Endothelial cell of umbilical vein (primary cell): Measurements from ENCODE around the gene AGGF1. TPM values are rescaled to one million over a fixed set of nuclear protein-coding genes. Genes with fewer than 3 reads are reported as not detected.

Experiments
- BruUV-seq: library from RNA; stranded (reverse); fragments of 400-500 nt; replicated peaks from 2 replicates; lab custom pipeline; 2021; lab: Mats Ljungman, UMichigan
- CTCF ChIA-PET: fragments of 300-600, 350-600 bp; sonication (Branson Sonifier 250); formaldehyde crosslinking; loops from one replicate; lab custom pipeline; 2021; ENCODE audit warnings: antibody characterized with exemption, inconsistent platforms; lab: Charles Lee
- POLR2A ChIA-PET: fragments of 300-600, 350-600 bp; sonication (Branson Sonifier 250); formaldehyde crosslinking; loops from one replicate; lab custom pipeline; 2021; ENCODE audit warnings: antibody characterized with exemption, inconsistent platforms; lab: Charles Lee
- DNase-seq: peaks from one replicate; pipeline ENCODE4 v3.0.0-alpha.2; 2011; ENCODE audit warnings: low read depth, low spot score
- FAIRE-seq: peaks from 2 replicates; lab custom pipeline; 2011; peaks lifted over from hg19 to GRCh38; lab: Jason Lieb, UNC
- H2AFZ ChIP-seq: 2 replicates; pipeline ENCODE4 v1.6.0; 2012; ENCODE audit warnings: low read depth, low read length, control low read depth, inconsistent platforms
- H3K27ac ChIP-seq: 2 replicates; pipeline ENCODE4 v1.5.1; 2011; ENCODE audit warnings: low read depth, mild to moderate bottlenecking, control low read depth, low read length, moderate library complexity; ENCODE audit not compliant: insufficient read depth
- H3K27me3 ChIP-seq, 2 experiments: 2 replicates each; pipeline versions ENCODE4 v1.6.0 to v1.6.1; 2011; ENCODE audit warnings: low read length in 2 of 2, mixed read lengths in 1 of 2; ENCODE audit not compliant: control insufficient read depth in 2 of 2, insufficient read depth in 2 of 2
- H3K36me3 ChIP-seq, 2 experiments: 2 replicates in 1 of 2; 3 replicates in 1 of 2; pipeline ENCODE4 v1.5.1; 2011; ENCODE audit warnings: low read length in 2 of 2, mild to moderate bottlenecking in 1 of 2, moderate library complexity in 1 of 2; ENCODE audit not compliant: control insufficient read depth in 2 of 2, insufficient read depth in 2 of 2; ENCODE audit errors: extremely low read depth in 1 of 2
- H3K4me1 ChIP-seq: 3 replicates; pipeline ENCODE4 v1.5.1; 2011; ENCODE audit warnings: mild to moderate bottlenecking, low read length; ENCODE audit not compliant: control insufficient read depth, insufficient read depth; ENCODE audit errors: extremely low read depth
- H3K4me2 ChIP-seq: 2 replicates; pipeline ENCODE4 v1.6.1; 2011; ENCODE audit warnings: low read length, control low read depth, mixed read lengths; ENCODE audit not compliant: insufficient read depth
- H3K4me3 ChIP-seq, 3 experiments: fragments of 200-600 bp in 1 of 3; sonication (generic), shearing (Covaris generic) in 1 of 3; replicated peaks in 1 of 3; 2 replicates each; pipeline ENCODE4 v1.5.1; 2011 to 2016; ENCODE audit warnings: control low read depth in 3 of 3, low read length in 3 of 3, mild to moderate bottlenecking in 2 of 3, inconsistent platforms in 1 of 3, low read depth in 1 of 3, moderate library complexity in 1 of 3; ENCODE audit not compliant: insufficient read depth in 1 of 3
- H3K79me2 ChIP-seq: 2 replicates; pipeline ENCODE4 v1.6.0; 2012; ENCODE audit warnings: low read length, inconsistent platforms; ENCODE audit not compliant: control insufficient read depth, insufficient read depth
- H3K9ac ChIP-seq: replicated peaks from 2 replicates; pipeline ENCODE3; 2011; ENCODE audit warnings: low read length, control low read depth; ENCODE audit not compliant: insufficient read depth; ENCODE audit errors: extremely low read depth
- H3K9me1 ChIP-seq: replicated peaks from 3 replicates; pipeline ENCODE4 v1.6.0; 2011; ENCODE audit warnings: mild to moderate bottlenecking, low read length; ENCODE audit not compliant: control insufficient read depth, insufficient read depth; ENCODE audit errors: extremely low read depth
- H3K9me3 ChIP-seq: replicated peaks from 2 replicates; pipeline ENCODE4 v1.5.1; 2012; ENCODE audit warnings: low read length, inconsistent platforms; ENCODE audit not compliant: control insufficient read depth, insufficient read depth
- H4K20me1 ChIP-seq: replicated peaks from 2 replicates; pipeline ENCODE3; 2011; ENCODE audit warnings: mild to moderate bottlenecking, low read length; ENCODE audit not compliant: control insufficient read depth, insufficient read depth; ENCODE audit errors: extremely low read depth
- CTCF ChIP-seq, 2 donors: IDR thresholded peaks; 1 replicate in 1 of 2; 2 replicates in 1 of 2; pipeline ENCODE4 v1.5.1; 2011; ENCODE audit warnings: low read length in 2 of 2, mild to moderate bottlenecking in 2 of 2, moderate library complexity in 2 of 2, control low read depth in 1 of 2, inconsistent platforms in 1 of 2, low read depth in 1 of 2; ENCODE audit not compliant: insufficient read depth in 1 of 2; ENCODE audit errors: extremely low read depth in 1 of 2
- EZH2 ChIP-seq: IDR thresholded peaks from 2 replicates; pipeline ENCODE4 v1.6.1; 2012; ENCODE audit warnings: borderline replicate concordance, low read depth, mild to moderate bottlenecking, moderate library complexity, low read length, inconsistent platforms; ENCODE audit not compliant: severe bottlenecking
- FOS ChIP-seq: IDR thresholded peaks from 2 replicates; pipeline ENCODE4 v1.6.1; 2011; ENCODE audit warnings: mild to moderate bottlenecking, low read length, moderate library complexity, borderline replicate concordance; ENCODE audit not compliant: insufficient read depth
- GATA2 ChIP-seq: IDR thresholded peaks from 2 replicates; pipeline ENCODE4 v1.7.0; 2011; ENCODE audit warnings: low read depth, mild to moderate bottlenecking, moderate library complexity, mixed read lengths, low read length; ENCODE audit not compliant: insufficient read length, insufficient read depth
- JUN ChIP-seq: IDR thresholded peaks from 2 replicates; pipeline ENCODE4 v1.6.1; 2011; ENCODE audit warnings: borderline replicate concordance, low read depth; ENCODE audit not compliant: insufficient read length, insufficient read depth
- MAX ChIP-seq: IDR thresholded peaks from 2 replicates; pipeline ENCODE4 v1.6.1; 2011; ENCODE audit not compliant: insufficient read depth, insufficient read length
- MYC ChIP-seq: IDR thresholded peaks from one replicate; pipeline ENCODE4 v1.6.1; 2011; ENCODE audit warnings: mild to moderate bottlenecking, low read depth, low read length
- POLR2A ChIP-seq: IDR thresholded peaks from 2 replicates; pipeline ENCODE4 v1.6.1; 2012; ENCODE audit warnings: low read depth, mild to moderate bottlenecking, control low read depth, low read length
- POLR2AphosphoS5 ChIP-seq: IDR thresholded peaks from 2 replicates; pipeline ENCODE4 v1.6.1; 2012; ENCODE audit warnings: low read depth, mild to moderate bottlenecking, control low read depth, low read length, moderate library complexity; ENCODE audit not compliant: insufficient read depth
- dilution Hi-C: fragments of 300-500 bp; cut with MboI; formaldehyde crosslinking; loops from one replicate; pipeline ENCODE4 v1.15.0; 2019; ENCODE audit warnings: low sequenced_read_pairs; ENCODE audit not compliant: extremely low pct_ligation_motif_present
- intact Hi-C: fragments of 100-400 bp; cut with micrococcal nuclease; formaldehyde crosslinking; loops from one replicate; pipeline ENCODE4 v1.10.0; 2022
- polyA plus RNA-seq, 4 experiments: library from polyadenylated mRNA; depleted of rRNA in 3 of 4; stranded (reverse) in 3 of 4; unstranded in 1 of 4; fragments of >200 nt; gene quantifications; 2 replicates each; pipeline versions ENCODE4 v1.2.1 to v1.2.3, GENCODE V29; 2011 to 2012; ENCODE audit warnings: missing spikeins in 1 of 4
- total RNA-seq: library from RNA; stranded (reverse); gene quantifications from 2 replicates; pipeline ENCODE4 v1.2.3, GENCODE V29; 2021

Gene AGGF1
- total and polyA plus RNA-seq, 2 donors (not counting 3 experiments of a cell fraction or from before 2014, with no cell fraction given) = 6.7 to 19.9 TPM

- H3K4me2 ChIP-seq = no peak overlapping the region
- H2AFZ ChIP-seq = no peak overlapping the region
- peaks cover 15 to 22% of the 10 kb centered on the region in 2 experiments for H3K27me3 ChIP-seq
- POLR2A ChIA-PET = no interaction called here
- DNase-seq = no peak
- no peak for FAIRE-seq
- no peaks in the 10 kb centered on the region for H3K9me3 ChIP-seq
- no peak overlapping the region for H3K9ac ChIP-seq
- H4K20me1 ChIP-seq = no peaks in the 10 kb centered on the region
- dilution Hi-C loops = no loop called here
- CTCF ChIA-PET = no interaction called here
- no TSS peak for BruUV-seq
- H3K36me3 ChIP-seq = no peaks in the 10 kb centered on the region
- no peaks in the 10 kb centered on the region for H3K4me1 ChIP-seq
- TF ChIP-seq POLR2AphosphoS5 (no peak), MAX (no peak), CTCF (IDR thresholded peaks at IDR 0.05; ENCODE audit: extremely low read depth in 1 of 2, insufficient read depth in 1 of 2, low read depth in 1 of 2, low read length in 2 of 2) (no peak), POLR2A (no peak), GATA2 (no peak), MYC (no peak), JUN (no peak), FOS (no peak), EZH2 (no peak)
- no peak overlapping the region for H3K4me3 ChIP-seq
- intact Hi-C loops = no loop called here
- no peak overlapping the region for H3K27ac ChIP-seq
- H3K9me1 ChIP-seq = no peaks in the 10 kb centered on the region
- H3K79me2 ChIP-seq = no peaks in the 10 kb centered on the region
Measured at GRCh38 chr5:77008413-77008812, 21.8 kb upstream of the AGGF1 start.
